ENCODE data around the gene LARP4. TPM values are rescaled to one million over a fixed set of nuclear protein-coding genes. Genes with fewer than 3 reads are reported as not detected.
"Not testable (repeated sequence)": the region's sequence is repeated elsewhere in the genome, so short reads cannot be mapped to it uniquely, and the experiment has no call there.

The LARP4 gene
- total RNA-seq, 4 donors from 2014 or later = 15.2 to 21.7 (median 18.9) TPM

DNA sequence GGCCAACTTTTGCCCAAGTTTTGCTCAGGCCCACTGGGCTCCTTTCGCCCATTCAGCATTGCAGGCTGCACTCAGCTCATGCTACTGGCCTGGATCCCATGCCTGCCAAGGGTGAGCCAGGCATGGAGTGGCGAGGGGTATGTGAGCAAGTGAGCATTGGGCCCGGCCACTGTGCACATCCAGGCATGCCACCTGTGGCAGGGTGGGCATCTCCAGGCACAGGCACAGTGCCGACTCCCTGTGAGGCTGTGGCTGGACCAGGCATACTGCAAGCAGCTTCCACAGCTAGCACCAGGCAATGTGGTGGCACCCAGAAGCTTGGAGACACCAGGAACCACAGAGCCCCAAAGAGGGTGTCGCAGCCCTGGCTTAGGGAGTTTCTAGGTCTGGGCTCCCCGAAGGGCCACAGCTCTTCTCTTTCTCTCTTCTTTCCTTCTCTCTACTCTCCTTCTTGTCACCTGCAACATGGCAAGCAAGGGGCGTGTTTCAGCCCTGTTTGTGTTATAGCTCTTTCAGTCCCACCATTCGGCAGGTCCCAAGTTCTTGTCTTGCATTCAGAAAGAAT, 19.8 kb upstream of the LARP4 start:
- WGBS, 2 donors = 91 to 99% methylated on average over 8 of the region's 8 CpGs
- intact Hi-C loops (cut with DNase I; ENCODE audit: low total_unique reads) = no loop called here
- TF ChIP-seq POLR2A (IDR thresholded peaks at IDR 0.05) = no peak
- TF ChIP-seq CTCF (IDR thresholded peaks at IDR 0.05) = no peak
- peak in 1 of 2 donors; percentile 79 for DNase-seq (ENCODE audit: low spot score in 2 of 2)
- no peak overlapping the region for H3K4me3 ChIP-seq (ENCODE audit: low read depth, poor library complexity, severe bottlenecking)

DNA sequence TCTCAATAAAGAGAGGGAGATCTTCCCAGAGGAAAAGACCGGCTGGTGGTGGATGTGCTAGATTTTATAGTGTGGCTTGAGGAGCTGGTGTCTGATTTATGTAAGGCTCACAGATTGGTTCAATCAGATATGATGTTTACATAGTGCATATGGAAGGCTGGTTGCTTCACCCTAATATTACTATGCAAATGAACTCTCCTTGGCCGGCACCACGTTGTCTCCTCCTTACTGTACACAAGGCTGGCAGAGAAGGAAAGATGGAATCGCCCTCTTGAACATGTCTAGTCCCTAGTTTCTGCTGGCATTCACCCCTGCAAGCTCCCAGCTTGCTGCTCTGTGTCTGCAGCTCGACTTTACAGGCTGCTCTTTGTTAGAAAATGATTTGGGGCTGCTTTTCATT, 13.2 kb upstream of the LARP4 start:
- 20 to 23% methylated on average over 5 of the region's 5 CpGs for whole genome bisulfite sequencing, 2 donors
- TF ChIP-seq POLR2A (IDR thresholded peaks at IDR 0.05) (no peak), CTCF (IDR thresholded peaks at IDR 0.05) (no peak)
- no peak overlapping the region for H3K4me3 ChIP-seq (ENCODE audit: low read depth, poor library complexity, severe bottlenecking)
- intact Hi-C loops (cut with DNase I; ENCODE audit: low total_unique reads) = no loop called here
- peak in 1 of 2 donors; percentile 45 for DNase-seq (ENCODE audit: low spot score in 2 of 2)

GRCh38 chr12:50387972-50388478, 12.7 kb upstream of the LARP4 start:
- 71 to 82% methylated on average over 7 of the region's 7 CpGs for WGBS, 2 donors
- no peak overlapping the region for H3K4me3 ChIP-seq (ENCODE audit: low read depth, poor library complexity, severe bottlenecking)
- DNase-seq (ENCODE audit: low spot score in 2 of 2) = no peak
- no peak for TF ChIP-seq POLR2A (IDR thresholded peaks at IDR 0.05)
- TF ChIP-seq CTCF (IDR thresholded peaks at IDR 0.05) = no peak
- intact Hi-C loops (cut with DNase I; ENCODE audit: low total_unique reads) = no loop called here

DNA sequence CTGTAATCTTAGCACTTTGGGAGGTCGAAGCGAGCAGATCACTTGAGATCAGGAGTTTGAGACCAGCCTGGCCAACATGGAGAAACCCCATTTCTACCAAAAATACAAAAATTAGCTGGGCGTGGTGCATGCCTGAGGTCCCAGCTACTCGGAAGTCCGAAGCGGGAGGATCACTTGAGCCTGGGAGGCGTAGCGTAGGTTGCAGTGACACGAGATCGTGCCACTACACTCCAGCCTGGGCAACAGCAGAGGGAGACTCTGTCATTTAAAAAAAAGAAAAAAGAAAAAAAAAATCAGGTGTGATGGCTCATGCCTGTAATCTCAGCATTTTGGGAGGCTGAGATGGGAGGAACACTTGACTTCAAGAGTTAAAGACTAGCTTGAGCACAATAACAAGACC, 11.9 kb upstream of the LARP4 start:
- H3K4me3 ChIP-seq (ENCODE audit: low read depth, poor library complexity, severe bottlenecking); intact Hi-C loops (cut with DNase I; ENCODE audit: low total_unique reads): not testable (repeated sequence)
- peak in 1 of 2 donors; percentile 31 for DNase-seq (ENCODE audit: low spot score in 2 of 2)
- 86 to 88% methylated on average over 10 of the region's 10 CpGs for WGBS, 2 donors

DNA sequence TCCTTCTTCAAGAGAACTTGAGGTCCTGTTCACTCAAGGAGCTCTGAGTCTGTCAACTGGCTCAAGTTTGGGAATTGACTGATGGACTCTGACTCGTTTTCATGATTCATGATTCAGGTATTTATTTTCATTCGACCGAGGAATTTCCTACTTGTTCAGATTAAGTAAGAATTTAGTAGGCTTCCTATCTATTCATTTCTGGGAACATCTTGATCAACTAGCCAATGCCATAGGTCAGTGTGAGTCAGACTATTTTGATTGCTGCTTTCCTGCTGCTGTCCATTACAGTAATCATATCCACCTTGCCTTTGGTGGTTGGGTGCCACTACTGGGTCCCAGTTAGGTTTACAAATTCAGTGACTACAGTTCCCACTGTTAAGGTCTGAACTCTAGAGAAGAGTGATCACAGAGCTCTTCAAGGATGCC, 10.4 kb upstream of the LARP4 start:
- TF ChIP-seq POLR2A (IDR thresholded peaks at IDR 0.05) = no peak
- TF ChIP-seq CTCF (IDR thresholded peaks at IDR 0.05) = no peak
- DNase-seq (ENCODE audit: low spot score in 2 of 2) = peak in 1 of 2 donors; percentile 21
- no peak overlapping the region for H3K4me3 ChIP-seq (ENCODE audit: low read depth, poor library complexity, severe bottlenecking)
- intact Hi-C loops (cut with DNase I; ENCODE audit: low total_unique reads) = no loop called here
- WGBS, 2 donors = 44 to 52% methylated on average over 3 of the region's 3 CpGs

DNA sequence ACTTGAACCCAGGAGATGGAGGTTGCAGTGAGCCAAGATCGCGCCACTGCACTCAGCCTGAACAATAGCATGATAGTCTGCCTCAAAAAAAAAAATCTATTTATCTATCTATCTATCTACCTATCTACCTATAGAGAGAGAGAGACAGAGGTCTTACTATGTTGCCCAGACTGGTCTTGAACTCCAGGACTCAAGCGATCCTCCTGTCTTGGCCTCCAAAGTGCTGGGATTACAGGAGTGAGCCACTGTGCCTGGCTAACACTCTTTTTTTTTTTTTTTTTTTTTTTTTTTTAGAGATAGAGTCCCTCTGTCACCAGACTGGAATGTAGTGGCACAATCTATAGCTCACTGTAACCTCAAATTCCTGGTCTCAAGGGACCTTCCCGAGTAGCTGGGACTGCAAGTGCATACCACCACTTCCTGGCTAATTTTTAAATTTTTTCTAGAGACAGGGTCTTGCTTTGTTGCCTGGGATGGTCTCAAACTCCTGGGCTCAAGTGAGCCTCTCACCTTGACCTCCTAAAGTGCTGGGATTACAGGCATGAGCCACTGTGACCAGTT, 6.1 kb upstream of the LARP4 start:
- no peak for TF ChIP-seq CTCF (IDR thresholded peaks at IDR 0.05)
- no peak for TF ChIP-seq POLR2A (IDR thresholded peaks at IDR 0.05)
- intact Hi-C loops (cut with DNase I; ENCODE audit: low total_unique reads) = no loop called here
- 83 to 95% methylated on average over 4 of the region's 4 CpGs for WGBS, 2 donors
- H3K4me3 ChIP-seq (ENCODE audit: low read depth, poor library complexity, severe bottlenecking) = no peak overlapping the region
- DNase-seq (ENCODE audit: low spot score in 2 of 2) = no peak

Data from lower leg skin (tissue), 4 donors.